A673 (cell line): Measurements from ENCODE around the gene RNF208. TPM values are rescaled to one million over a fixed set of nuclear protein-coding genes. Genes with fewer than 3 reads are reported as not detected.

Experiments
- BruUV-seq: library from RNA; stranded (reverse); fragments of 400-500 nt; replicated peaks from 2 replicates; lab custom pipeline; 2021; lab: Mats Ljungman, UMichigan
- CTCF ChIA-PET: fragments of 300-600 bp; sonication (Branson Sonifier 250); formaldehyde crosslinking; loops from one replicate; lab custom pipeline; 2022; ENCODE audit warnings: antibody characterized with exemption; lab: Charles Lee
- POLR2A ChIA-PET: fragments of 300-600 bp; sonication (Branson Sonifier 250); formaldehyde crosslinking; loops from one replicate; lab custom pipeline; 2022; ENCODE audit warnings: antibody characterized with exemption; ENCODE audit not compliant: low non-redundant PET; lab: Charles Lee
- DNase-seq: peaks from one replicate; pipeline ENCODE4 v3.0.0-alpha.2; 2015; ENCODE audit warnings: low spot score
- H3K27ac ChIP-seq: fragments of 200-600 bp; sonication (generic); 2 replicates; pipeline ENCODE4 v1.5.1; 2016; ENCODE audit warnings: mixed run types, low read depth, mild to moderate bottlenecking, mixed read lengths, antibody characterized with exemption, low read length; ENCODE audit not compliant: poor library complexity, severe bottlenecking
- H3K27me3 ChIP-seq: fragments of 200-600 bp; sonication (generic); replicated peaks from 2 replicates; pipeline ENCODE4 v1.6.1; 2017; ENCODE audit warnings: mixed run types, low read depth, mild to moderate bottlenecking, mixed read lengths, antibody characterized with exemption, low read length; ENCODE audit not compliant: insufficient read depth, poor library complexity
- H3K36me3 ChIP-seq: fragments of 200-600 bp; sonication (generic); 2 replicates; pipeline ENCODE4 v1.6.1; 2016; ENCODE audit warnings: mixed run types, mild to moderate bottlenecking, mixed read lengths, antibody characterized with exemption, low read length; ENCODE audit not compliant: insufficient read depth, poor library complexity, severe bottlenecking
- H3K4me1 ChIP-seq: fragments of 200-600 bp; sonication (generic); 2 replicates; pipeline ENCODE4 v1.6.1; 2017; ENCODE audit warnings: mixed run types, mild to moderate bottlenecking, mixed read lengths, antibody characterized with exemption, low read length; ENCODE audit not compliant: insufficient read depth, poor library complexity, severe bottlenecking
- H3K4me3 ChIP-seq: fragments of 200-600 bp; sonication (generic); 2 replicates; pipeline ENCODE4 v1.5.1; 2016; ENCODE audit warnings: low read depth, mixed run types, mild to moderate bottlenecking, mixed read lengths, low read length; ENCODE audit not compliant: poor library complexity, severe bottlenecking
- H3K9me3 ChIP-seq: fragments of 200-600 bp; sonication (generic); 2 replicates; pipeline ENCODE4 v1.6.1; 2016; ENCODE audit warnings: mixed run types, low read depth, mild to moderate bottlenecking, mixed read lengths, antibody characterized with exemption, low read length; ENCODE audit not compliant: poor library complexity, severe bottlenecking
- CTCF ChIP-seq: fragments of 300-800, 200-600 bp; sonication (generic); conservative IDR thresholded peaks from 2 replicates; pipeline ENCODE4 v1.5.1; 2017; ENCODE audit warnings: low read depth, mild to moderate bottlenecking, antibody characterized with exemption, low read length, moderate library complexity, mixed read lengths
- EZH2 ChIP-seq: fragments of 200-600 bp; sonication (generic); IDR thresholded peaks from 2 replicates; pipeline ENCODE4 v1.6.1; 2017; ENCODE audit warnings: borderline replicate concordance, low read depth, mild to moderate bottlenecking, mixed read lengths, antibody characterized with exemption, low read length; ENCODE audit not compliant: poor library complexity, severe bottlenecking
- intact Hi-C: fragments of 100-400 bp; cut with micrococcal nuclease; formaldehyde crosslinking; loops from one replicate; pipeline ENCODE4 v1.10.0; 2022; ENCODE audit not compliant: unreplicated experiment
- total RNA-seq: library from RNA; stranded (reverse); gene quantifications from 2 replicates; pipeline ENCODE4 v1.2.3, GENCODE V29; 2021

RNF208 gene
- total RNA-seq, 1 experiment from 2014 or later = 13.7 TPM

GRCh38 chr9:137188086-137188489 lies 34.0 kb downstream of the RNF208 start:
- POLR2A ChIA-PET = no interaction called here

GRCh38 chr9:137187386-137187785 lies 34.7 kb downstream of the RNF208 start:
- ChIA-PET CTCF (no interaction called here), POLR2A (no interaction called here)
- TF ChIP-seq CTCF (no peak), EZH2 (no peak)
- no peaks in the 10 kb centered on the region for H3K27me3 ChIP-seq
- peaks cover 9% of the 10 kb centered on the region for H3K36me3 ChIP-seq
- no peak for DNase-seq
- intact Hi-C loops = no loop called here
- no peaks in the 10 kb centered on the region for H3K9me3 ChIP-seq
- peaks cover 10% of the 10 kb centered on the region for H3K4me1 ChIP-seq
- H3K27ac ChIP-seq = peak overlapping the region; percentile 96
- H3K4me3 ChIP-seq = peak overlapping the region; percentile 98
- BruUV-seq = no TSS peak

More at GRCh38 chr9:137188086-137188489, 34.0 kb downstream of the RNF208 start:
- DNase-seq = no peak
- peak overlapping the region; percentile 96 for H3K27ac ChIP-seq
- H3K4me3 ChIP-seq = peak overlapping the region; percentile 98
- H3K9me3 ChIP-seq = no peaks in the 10 kb centered on the region
- CTCF ChIA-PET = interaction anchor here (1.8 kb wide), 1 partner anchor 49 kb away, joined by 5 read pairs; no protein-coding TSS in a partner anchor
- TSS peak; percentile 68 for BruUV-seq
- intact Hi-C loops = no loop called here
- TF ChIP-seq EZH2 = no peak
- no peak for TF ChIP-seq CTCF
- H3K27me3 ChIP-seq = no peaks in the 10 kb centered on the region
- H3K4me1 ChIP-seq = peaks cover 10% of the 10 kb centered on the region
- H3K36me3 ChIP-seq = peaks cover 8% of the 10 kb centered on the region

- Histone ChIP-seq H3K9me3 (no peaks in the 10 kb centered on the region), H3K4me3 (no peak overlapping the region), H3K36me3 (peaks cover 7% of the 10 kb centered on the region), H3K27me3 (no peaks in the 10 kb centered on the region), H3K27ac (no peak overlapping the region), H3K4me1 (peaks cover 10% of the 10 kb centered on the region)
- no peak for DNase-seq
- no TSS peak for BruUV-seq
- TF ChIP-seq EZH2 (no peak), CTCF (no peak)
- ChIA-PET CTCF (no interaction called here), POLR2A (no interaction called here)
- intact Hi-C loops = no loop called here
Observed at GRCh38 chr9:137186385-137186784, 35.7 kb downstream of the RNF208 start.
